GM19468 (cell line): Measurements from ENCODE around the gene HERC4.
"Not testable (repeated sequence)": the region's sequence is repeated elsewhere in the genome, so short reads cannot be mapped to it uniquely, and the experiment has no call there.

ENCODE experiments used
- ATAC-seq: cut with Tn5 transposase; IDR thresholded peaks from one replicate; pipeline ENCODE4 v1.9.1; 2021; ENCODE audit warnings: mild to moderate bottlenecking, moderate library complexity, moderate number of reproducible peaks; ENCODE audit not compliant: unreplicated experiment; ENCODE audit errors: extremely low read depth

Gene HERC4

DNA sequence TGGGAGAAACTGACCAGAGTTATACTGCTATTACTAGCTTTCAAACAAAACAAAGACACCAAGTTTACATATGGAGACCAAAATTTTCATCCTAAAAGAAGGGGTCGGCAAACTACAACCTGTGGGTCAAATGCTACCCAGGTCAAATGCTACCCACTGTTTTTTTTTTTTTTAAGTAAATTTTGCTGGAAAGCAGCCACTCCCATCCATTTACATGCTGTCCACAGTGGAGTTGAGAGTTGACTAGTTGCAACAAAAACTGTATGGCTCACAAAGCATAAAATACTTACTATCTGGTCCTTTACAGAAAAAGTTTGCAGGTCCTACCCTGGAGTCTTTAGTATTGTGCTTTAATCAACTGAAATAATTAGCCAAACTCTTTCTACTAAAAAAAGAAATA is 99.2 kb downstream of the HERC4 start:
- no peak for ATAC-seq

DNA sequence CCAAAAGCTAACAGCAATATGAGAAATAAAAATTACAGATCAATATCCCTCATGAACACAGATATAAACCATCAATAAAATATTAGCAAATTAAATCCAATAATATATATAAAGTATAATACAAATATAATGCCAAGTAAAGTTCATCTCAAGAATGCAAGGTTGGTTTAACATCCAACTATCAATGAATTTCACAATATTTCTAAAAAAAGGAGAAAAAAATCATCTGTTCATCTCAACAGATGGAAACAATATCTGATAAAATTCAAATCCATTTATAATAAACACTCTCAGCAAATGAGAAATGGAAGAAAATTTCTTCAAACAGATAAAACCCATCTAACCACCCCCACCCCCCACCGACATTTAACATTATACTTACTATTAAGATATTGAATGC is 103.8 kb downstream of the HERC4 start:
- ATAC-seq, result no peak

DNA sequence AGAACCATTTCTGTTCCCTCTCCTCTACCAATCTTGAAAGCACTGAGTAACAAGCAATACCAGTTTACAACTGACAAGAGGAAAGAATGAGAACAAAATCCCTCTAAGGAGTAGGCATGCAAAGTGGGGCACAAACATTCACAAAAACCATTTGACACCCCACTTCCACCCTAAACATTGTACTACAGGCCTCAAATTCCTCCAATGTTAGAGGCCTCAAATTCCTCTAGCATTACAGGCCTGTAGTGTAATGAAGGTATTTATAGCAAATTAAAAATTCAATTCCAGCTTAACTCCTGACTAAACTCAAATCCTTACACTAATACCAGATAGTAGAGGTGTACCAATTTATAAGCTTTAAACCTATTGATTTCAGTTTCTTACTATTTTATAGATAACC is 105.2 kb downstream of the HERC4 start:
- no peak for ATAC-seq

DNA sequence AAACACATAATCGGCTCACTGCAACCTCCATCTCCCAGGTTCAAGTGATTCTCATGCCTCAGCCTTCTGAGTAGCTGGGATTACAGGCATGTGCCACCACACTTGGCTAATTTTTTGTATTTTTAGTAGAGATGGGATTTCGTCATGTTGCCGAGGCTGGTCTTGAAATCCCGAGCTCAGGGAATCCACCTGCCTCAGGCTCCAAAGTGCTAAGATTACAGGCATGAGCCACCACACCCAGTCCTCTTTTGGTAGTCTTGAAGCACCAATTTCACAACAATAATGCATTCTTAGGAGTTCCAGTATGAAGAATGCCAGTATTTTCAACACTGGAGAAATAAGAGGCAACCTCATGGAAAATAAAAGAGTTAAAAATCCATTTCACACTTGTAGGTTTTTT is 109.0 kb downstream of the HERC4 start:
- ATAC-seq, result not testable (repeated sequence)

DNA sequence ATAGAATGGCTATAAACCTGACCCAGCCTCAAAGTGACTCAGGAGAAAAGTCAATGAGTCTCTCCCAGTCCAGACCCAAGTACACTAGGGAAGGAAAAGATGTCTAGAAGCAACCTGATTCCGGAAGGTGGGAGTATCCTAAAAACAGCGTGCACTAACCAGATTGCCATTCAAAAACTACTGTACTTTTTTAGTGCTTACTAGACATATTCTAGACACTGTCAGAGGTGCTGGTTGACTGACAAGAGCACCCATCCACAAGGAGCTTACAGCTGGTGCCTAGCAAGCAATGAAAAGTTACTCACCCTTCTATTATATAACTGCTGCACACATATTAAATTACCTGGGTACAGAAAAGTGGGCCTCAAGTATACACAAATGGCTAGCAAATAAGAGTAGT is 109.6 kb downstream of the HERC4 start:
- ATAC-seq, result no peak

DNA sequence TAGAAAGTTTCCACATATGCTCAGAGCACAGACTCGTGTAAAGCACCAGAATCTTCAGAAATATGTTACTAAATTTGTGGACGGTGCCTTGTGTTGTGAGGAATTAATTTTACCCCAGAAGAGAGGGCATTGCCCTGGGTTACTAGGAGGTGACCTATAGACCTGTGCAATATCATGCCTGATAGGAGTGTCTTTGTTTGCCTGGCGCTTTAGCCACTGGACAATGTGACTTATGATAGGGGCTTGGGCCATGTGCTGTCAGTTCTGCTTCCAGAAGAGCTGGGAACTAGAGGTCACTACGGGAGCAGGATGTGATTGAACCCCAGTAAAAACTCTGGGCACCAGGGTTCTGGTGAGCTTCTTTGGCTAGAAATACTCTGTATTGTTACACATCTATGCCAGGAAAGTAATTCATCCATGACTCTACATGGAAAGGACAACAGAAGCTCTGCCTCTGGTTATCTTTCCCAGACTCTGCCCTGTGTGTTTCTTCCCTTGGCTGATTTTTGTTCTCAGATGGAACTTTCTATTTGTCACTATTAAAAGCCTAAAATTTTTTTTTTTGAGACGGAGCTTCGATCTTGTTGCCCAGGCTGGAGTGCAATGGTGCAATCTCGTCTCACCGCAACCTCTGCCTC is 115.1 kb downstream of the HERC4 start:
- ATAC-seq, result no peak

DNA sequence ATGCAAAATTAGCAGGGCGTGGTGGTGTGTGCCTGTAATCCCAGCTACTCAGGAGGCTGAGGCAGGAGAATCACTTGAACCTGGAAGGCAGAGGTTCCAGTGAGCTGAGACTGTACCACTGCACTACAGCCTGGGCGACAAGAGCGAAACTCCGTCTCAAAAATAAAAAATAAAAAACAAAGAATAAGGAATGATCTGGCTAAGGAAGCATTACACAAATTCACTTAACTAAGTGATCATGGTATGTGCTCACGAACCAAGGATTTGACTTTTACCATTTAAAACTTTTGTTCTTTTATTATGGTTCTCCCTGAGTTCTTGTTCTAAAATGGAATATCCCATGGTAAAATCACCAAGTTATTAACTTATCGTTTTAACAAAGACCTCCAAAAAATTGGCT is 119.5 kb downstream of the HERC4 start:
- ATAC-seq, result no peak

DNA sequence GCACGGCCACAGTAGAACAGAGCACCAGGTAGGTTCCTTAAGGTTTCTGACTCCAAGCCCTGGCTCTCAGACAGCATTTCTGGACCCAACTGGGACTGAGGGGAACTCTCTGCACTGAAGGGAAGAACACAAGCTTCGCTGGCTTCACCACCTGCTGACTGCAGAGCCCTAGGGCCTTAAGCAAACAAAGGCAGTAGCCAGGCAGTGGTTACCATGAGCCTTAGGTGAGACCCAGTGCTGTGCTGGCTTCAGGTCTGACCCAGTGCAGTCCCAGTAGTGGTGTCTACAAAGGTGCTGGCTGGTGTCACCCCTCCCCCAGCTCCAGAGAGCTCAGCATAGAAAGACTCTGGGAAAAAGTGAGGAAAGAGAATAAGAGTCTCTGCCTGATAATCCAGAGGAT is 131.2 kb downstream of the HERC4 start:
- ATAC-seq, result no peak

DNA sequence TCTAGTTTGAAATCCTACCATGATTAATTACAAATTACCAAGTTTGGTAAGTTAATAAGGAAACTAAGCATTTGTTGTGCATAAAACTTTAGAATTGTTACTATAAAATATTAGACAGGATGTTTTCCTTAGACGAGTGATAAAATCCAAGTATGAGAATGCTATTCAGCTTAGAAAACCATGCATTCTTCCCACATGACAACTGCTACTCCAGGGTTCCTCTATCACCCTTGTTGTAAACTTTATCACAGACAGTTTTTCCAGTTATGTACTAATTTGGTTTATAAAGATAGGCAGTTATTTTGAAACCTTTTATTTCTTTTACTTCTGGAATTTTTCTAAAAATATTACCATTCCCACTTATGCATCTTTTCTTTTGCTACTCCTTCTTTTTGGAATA is 138.7 kb downstream of the HERC4 start:
- ATAC-seq, result no peak

DNA sequence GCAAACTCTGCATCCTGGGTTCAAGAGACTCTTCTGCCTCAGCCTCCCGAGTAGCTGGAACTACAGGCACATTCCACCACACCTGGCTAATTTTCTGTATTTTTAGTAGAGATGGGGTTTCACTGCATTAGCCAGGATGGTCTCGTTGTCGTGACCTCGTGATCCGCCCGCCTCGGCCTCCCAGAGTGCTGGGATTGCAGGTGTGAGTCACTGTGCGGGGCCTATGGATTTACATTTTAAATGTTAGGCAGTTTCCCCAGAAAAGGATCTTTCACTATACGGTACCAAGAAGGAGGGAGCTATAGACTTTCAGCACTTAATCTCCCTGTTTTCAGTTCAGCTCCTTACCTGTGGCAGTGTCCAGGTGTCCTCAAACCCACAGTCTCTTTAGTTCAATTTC is 139.9 kb downstream of the HERC4 start:
- ATAC-seq, result no peak

DNA sequence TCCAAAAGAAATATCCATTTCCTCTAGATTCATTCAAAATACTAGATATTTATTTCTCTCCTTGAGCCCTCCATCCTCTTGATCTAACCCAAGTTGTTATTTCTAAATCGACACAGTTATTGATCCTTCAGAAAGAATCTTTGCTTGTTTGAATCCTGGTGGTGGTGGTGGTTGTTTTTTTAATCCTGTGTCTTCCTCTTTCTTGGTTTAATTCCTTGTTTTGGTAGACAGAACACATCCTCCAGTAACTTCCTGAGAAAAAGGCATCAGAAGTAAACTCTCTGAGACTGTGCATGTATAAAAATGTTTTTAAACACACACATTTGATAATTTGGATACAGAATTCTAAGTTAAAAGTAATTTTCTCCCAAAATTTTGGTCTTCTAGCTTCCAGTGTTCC is 140.7 kb downstream of the HERC4 start:
- no peak for ATAC-seq

DNA sequence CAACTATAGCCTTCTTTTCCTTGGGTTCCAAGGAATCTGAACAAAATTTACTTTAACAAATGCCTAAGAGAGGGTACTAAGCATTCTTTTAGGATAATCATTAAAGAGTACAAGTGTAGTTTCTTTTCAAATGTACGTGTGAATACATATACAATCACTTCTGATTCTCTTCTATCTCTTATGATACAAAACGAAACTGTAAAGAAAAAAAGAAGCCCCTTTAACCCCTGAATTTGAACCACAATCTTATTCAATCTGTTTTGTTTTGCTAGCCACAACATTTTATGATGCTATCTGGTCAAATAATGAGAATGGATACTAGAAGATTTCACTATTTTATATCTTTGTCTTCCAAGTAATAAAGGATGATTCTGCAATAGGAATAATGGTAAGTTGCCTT is 141.9 kb downstream of the HERC4 start:
- no peak for ATAC-seq

DNA sequence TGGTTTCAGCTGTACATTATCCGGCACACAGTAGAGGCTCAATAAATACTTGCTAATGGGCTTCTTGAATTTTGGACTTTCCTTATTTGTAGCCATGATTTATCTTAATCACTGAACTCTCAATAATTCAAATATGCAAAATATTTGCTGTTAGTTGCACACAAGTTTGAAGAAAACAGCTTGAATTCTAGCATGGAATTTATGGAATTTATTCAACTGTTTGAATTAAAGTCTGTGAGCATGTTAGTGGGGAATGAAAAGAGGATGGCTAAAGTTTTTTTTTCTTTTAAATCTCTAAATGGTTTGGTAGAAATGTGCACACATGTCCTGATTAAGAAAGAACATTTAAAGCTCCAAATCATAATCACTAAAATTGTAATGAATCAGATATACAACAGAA is 148.1 kb downstream of the HERC4 start:
- ATAC-seq, result no peak

DNA sequence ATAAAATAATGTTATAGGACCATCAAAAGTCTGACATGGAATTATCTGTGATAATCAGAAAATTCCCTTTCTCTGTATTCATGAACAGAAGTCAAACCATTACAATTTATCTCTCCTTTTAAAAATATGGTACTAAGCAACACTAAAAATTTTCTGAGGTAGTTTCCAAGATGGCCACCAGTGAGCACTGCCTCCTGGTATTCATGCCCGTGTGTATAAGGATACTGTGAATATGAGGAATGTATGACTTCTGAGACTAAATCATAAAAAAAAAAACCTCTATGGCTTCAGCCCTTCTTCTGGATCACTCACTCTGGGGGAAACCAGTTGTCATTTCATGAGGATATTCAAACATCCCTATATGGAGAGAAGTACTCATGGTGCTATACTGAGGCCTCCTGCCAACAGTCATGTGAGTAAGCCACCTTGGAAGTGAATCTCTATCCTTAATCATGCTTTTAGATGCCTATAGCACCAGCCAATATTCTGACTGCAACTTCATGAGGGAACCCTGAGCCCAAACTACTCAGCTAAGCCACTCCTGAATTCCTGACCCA is 149.6 kb downstream of the HERC4 start:
- no peak for ATAC-seq

DNA sequence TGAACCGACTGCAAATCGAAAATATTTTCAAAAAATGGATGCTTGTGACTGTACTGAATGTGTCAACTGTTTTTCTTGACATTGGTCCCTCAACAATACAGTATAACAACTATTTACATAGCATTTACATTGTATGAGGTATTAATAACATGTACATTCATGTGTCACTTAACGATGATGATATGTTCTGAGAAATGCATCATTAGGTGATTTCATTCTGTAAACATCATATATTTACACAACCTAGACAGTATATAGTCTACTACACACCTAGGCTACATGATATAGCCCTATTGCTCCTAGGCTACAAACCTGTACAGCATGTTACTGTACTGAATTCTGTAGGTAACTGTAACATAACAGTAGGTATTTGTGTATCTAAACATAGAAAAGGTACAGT is 150.9 kb downstream of the HERC4 start:
- ATAC-seq, result no peak

DNA sequence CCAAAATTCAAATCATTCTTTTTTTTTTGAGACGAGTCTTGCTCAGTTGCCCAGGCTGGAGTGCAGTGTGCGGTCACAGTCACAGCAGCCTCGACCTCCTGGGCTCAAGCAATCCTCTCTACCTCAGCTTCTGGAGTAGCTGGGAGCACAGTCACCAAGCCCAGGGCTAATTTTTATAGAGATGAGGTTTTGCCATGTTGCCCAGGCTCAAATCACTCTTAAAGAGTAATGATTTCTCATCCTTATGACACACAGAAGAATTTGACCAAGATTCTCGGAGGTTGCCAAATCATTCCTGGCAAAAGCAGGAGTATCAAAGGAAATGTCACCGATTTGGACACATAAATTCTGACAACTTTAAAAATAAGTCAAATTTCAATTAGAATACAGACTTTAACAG is 151.5 kb downstream of the HERC4 start:
- ATAC-seq, result no peak

DNA sequence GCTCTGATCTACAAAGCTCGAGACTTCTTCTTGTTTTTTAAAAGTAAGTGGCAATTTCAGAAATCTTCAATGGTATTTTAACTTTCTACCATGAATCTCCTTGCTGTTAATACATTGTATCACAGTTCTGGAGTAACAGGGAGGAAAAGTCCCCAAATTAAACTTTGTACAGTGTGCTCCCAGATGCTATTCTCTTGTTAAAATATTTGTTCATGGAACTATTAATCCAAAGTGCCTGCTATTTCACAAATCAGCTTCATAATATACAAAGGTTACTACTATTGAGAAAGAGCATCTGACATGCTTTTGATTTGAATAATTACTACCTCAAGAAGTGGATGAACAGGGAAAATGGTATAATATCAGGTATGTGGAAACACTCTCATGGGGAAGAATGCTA is 154.0 kb downstream of the HERC4 start:
- ATAC-seq, result no peak

DNA sequence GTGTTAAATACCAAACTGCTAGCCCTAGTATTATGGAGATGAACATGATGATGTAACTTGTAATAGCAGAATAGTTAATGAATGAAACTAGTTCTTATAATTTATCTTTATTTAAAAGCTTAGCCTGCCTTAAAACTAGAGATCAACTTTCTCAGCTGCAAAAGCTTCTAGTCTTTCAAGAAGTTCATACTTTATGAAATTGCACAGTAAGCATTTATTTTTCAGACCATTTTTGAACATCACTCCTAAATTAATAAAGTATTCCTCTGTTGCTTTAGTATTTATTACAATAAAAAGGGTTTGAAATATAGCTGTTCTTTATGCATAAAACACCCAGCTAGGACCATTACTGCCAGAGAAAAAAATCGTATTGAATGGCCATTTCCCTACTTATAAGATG is 157.4 kb downstream of the HERC4 start:
- ATAC-seq, result no peak

DNA sequence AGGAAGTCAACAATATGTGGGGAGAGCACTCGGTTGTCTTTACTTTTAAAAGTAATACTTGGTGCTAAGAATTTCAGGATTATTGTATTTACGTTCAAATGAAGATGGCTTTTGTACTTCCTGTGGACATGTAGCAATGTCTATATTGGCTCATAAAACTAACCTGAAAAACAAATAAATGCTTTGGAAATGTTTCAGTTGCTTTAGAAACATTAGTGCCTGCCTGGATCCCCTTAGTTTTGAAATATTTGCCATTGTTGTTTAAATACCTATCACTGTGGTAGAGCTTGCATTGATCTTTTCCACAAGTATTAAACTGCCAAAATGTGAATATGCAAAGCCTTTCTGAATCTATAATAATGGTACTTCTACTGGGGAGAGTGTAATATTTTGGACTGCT is 157.9 kb downstream of the HERC4 start:
- no peak for ATAC-seq

DNA sequence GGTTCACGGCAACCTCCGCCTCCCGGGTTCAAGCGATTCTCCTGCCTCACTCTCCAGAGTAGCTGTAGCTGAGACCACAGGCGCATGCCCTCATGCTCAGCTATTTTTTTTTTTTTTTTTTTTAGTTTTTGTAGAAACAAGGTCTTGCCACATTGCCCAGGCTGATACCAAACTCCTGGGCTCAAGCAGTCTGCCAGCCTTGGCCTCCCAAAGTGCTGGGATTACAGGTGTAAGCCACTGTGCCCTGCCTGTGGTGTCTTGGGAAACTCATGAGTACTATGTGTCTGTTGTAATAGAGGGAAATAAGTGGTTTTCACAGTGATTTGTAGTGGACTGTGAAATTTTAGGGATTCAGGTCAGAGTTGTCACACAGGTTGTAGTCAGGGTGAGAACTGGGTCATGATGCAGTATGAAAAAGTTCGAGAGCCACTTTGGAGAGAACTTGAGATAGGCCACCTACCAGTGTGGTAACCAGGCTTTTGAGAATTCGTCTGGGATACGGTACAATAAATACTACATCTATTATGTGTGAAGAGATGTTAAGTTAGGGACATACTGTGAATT is 160.2 kb downstream of the HERC4 start:
- ATAC-seq, result no peak

DNA sequence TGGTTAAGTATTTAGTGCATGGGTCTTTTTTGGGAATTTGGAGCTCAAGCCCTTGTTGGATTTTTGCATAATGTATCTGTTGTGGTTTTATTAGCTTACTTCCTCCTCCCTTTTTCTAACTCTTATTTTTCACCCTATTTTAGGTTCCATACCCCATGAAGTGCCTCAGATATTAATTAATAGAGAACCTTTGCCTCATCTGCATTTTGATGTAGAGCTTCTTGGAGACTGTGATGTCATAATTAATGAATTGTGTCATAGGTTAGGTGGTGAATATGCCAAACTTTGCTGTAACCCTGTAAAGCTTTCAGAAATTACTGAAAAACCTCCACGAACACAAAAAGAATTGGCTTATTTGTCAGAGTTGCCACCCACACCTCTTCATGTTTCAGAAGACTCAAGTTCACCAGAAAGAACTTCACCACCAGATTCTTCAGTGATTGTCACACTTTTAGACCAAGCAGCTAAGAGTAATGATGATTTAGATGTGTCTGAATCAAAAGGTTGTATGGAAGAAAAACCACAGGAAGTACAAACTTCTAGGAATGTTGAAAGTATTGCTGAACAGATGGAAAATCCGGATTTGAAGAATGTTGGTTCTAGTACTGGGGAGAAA is 162.6 kb downstream of the HERC4 start:
- no peak for ATAC-seq

DNA sequence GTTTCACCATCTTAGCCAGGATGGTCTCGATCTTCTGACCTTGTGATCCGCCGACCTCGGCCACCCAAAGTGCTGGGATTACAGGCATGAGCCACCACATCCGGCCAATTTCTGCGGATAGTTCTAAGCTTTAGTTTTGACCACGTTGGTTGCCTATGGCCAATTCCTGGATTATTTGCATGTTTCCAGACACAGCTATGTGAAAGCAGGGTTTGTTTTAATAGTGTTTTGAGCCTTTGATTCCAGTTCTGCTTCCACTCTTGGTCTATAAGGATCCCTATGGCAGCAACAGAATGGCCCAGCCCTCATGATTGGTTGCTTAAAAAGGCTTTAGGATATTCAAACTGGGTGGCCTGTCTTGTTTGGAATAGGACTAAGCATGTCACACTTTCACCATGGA is 171.5 kb downstream of the HERC4 start:
- ATAC-seq, result no peak
